ENCODE results near the gene DLG2.
"Not testable (repeated sequence)": the region's sequence is repeated elsewhere in the genome, so short reads cannot be mapped to it uniquely, and the experiment has no call there.

DLG2 gene

DNA sequence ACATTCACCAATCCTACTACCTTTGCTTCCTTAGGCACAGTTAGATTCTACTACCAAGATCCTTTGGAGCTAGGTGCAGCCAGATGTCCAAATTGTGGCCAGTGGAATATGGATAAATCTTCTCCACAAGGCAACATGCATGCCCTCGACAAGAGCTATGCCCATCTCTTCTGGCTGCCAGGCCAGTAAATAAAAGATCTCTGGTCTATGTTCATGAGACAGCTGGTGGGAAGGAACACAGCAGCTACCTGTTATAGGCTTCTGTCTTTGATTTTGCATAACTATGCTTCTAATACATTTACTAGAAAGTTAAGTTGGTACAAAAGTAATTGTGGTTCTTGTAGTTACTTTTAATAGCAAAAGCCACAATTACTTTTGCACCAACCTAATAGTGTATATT is 182.7 kb downstream of the DLG2 start:
- no peak for DNase-seq (ENCODE audit: low spot score)

DNA sequence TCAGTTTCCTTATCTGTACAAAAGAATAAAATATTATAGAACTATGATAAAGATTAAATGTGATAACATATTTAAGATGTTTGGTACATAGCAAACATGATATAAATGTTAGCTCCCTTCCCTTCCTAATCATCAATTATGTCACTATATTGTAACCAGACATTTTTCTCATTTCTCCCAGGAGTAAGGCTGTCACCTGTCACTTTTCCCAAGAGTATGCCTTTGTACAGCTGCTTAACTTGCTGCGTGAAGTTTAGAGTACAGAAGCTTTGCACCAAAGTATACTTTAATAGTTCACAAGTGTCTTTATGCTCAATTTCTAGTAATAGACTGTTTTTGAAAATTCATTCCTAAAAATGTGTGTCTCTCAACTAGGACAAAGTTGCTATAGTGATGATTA is 186.9 kb downstream of the DLG2 start:
- no peak for DNase-seq (ENCODE audit: low spot score)

DNA sequence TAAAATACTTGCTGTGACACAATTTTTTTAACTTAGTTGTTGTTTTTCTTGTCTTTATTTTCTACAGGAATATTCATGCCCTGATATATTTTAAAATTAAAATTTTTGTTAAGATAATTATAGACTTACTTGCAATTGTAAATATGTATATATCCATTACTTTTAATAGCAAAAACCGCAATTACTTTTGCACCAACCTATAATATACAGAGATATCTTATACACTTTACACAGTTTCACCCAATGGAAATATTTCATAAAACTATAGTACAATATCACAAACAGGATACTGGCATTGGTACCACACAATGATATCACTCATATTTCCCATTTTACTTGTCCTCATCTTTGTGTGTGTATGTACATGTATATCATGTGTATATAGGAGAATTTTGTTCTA is 188.8 kb downstream of the DLG2 start:
- DNase-seq (ENCODE audit: low spot score) = no peak

DNA sequence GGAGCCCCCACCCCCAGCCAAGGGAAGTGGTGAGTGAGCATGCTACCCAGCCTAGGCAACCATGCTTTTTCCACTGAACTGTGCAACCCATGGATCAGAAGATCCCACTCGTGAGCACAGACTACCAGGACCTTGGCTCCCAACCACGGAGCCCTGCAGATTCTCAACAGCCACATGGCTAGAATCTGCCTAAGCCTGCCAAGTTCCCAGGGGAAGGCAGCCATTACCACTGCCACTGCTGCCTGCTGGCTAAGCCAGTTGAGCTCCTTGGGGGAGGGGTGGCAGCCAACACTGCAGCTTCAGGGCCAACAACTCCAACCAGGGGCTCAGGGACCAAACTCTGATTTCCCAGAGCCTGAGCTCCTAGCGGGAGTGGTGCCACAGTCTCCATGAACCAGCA is 195.8 kb downstream of the DLG2 start:
- DNase-seq (ENCODE audit: low spot score) = no peak

DNA sequence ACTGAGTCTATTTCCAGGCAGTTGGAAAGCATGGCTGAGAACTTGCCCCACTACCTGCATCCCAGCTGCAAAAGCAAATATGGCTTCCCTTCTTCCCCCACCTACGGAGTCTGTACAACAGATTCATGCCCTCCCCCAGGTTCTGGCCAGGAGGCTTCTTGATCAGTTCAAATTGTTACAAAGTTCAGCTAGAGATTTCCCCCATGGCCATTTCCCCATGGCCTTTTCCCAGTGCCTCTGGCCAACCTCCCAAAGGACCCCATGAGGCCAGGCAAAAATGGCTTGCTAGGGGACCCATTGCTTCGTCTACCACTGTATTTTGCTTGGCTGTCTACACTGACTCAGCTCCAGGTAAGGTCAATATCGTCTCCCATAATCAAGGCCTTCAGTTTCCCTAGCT is 203.3 kb downstream of the DLG2 start:
- no peak for DNase-seq (ENCODE audit: low spot score)

DNA sequence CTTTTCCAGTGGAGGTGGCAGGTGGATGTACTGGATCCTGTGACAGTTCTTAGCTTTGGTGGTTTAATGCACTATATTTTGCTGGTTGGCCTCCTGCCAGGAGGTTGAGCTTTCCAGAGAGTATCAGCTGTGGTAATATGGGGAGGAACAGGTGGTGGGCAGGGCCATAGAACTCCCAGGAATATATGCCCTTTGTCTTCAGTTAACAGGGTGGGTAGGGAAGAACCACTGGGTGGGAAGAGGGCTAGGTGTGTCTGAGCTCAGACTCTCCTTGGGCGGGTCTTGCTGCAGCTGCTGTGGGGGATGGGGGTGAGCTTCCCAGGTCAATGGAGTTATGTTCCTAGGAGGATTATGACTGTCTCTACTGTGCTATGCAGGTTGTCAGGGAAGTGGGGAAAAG is 203.8 kb downstream of the DLG2 start:
- DNase-seq (ENCODE audit: low spot score) = no peak

DNA sequence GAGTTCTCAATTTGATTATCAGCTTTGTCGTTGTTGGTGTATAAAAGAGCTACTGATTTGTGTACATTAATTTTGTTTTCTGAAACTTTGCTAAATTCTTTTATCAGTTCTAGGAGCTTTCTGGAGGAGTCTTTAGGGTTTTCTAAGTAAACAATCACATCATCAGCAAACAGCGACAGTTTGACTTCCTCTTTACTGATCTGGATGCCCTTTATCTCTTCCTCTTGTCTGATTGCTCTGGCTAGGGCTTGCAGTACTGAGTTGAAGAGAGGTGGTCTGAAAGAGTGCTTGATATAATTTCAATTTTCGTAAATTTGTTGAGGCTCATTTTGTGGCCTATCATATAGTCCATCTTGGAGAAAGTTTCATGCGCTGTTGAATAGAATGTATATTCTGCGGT is 213.0 kb downstream of the DLG2 start:
- no peak for DNase-seq (ENCODE audit: low spot score)

DNA sequence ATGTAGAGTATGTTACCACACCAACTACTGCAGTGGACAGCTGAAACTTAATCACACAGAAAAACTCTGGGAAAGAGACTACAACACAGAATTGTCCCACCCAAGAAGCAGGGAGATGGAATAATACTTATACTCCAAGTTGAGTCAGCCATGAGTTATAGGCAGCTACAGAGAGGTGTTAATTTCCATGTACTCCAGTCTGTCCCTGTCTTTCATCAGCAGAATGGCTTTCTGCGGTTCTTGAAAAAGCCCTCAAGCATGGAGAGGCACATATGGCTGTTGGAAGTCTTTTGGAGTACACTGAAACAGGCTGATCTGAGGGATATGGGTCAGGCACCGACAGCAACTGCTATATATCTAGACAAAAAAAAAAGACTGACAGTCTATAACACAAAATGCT is 219.5 kb downstream of the DLG2 start:
- DNase-seq (ENCODE audit: low spot score) = no peak

DNA sequence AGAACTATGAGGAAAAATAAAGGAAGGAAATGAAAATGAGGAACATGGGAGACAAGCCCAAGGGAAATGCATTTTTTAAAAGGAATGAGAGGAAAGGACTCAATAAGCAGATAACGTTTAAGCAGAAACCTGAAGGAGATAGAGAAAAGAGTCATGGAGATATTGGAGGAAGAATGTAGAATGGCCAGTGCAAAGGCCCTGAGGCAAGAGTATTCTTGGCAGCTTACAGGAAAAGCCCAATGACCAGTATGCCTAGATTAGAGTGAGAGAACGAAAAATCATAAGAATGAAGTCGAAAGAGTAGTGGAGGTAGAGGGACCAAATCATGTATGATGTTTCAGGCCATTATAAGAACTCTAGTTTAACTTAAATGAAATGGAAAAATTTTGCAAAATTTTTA is 220.3 kb downstream of the DLG2 start:
- no peak for DNase-seq (ENCODE audit: low spot score)

DNA sequence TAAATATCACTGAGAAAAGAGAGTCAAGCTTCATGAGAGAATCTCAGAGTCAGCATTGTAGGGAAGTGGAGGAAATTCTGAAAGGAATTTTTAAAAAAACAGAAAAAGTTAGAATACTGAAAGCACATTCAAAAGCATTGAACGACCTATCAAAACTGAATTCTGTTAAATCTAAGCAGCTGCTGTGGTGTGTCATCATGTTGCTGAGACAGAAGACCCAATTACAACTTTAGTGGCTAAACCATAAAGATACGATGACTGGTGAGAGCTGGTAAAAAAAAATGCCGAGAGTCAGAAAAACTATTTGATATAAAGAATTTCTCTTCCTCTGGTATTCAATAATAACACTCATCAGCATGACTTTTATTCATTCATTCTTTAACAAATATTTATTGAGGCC is 220.8 kb downstream of the DLG2 start:
- no peak for DNase-seq (ENCODE audit: low spot score)

DNA sequence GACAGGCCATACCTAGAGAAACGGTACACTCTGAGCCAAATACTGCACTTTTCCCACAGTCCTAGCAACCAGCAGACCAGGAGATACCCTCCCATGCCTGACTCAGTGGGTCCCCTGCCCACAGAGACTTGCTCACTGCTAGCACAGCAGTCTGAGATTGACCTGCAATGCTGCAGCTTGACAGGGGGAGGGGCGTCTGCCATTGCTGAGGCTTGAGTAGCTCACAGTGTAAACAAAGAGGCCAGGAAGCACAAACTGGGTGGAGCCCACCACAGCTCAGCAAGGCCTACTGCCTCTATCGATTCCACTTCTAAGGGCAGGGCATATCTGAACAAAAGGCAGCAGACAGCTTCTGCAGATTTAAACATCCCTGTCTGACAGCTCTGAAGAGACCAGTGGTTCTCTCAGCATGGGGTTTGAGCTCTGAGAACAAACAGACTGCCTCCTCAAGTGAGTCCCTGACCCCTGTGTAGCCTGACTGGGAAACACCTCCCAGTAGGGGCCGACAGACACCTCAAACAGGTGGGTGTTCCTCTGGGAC is 231.6 kb downstream of the DLG2 start:
- DNase-seq (ENCODE audit: low spot score) = not testable (repeated sequence)

DNA sequence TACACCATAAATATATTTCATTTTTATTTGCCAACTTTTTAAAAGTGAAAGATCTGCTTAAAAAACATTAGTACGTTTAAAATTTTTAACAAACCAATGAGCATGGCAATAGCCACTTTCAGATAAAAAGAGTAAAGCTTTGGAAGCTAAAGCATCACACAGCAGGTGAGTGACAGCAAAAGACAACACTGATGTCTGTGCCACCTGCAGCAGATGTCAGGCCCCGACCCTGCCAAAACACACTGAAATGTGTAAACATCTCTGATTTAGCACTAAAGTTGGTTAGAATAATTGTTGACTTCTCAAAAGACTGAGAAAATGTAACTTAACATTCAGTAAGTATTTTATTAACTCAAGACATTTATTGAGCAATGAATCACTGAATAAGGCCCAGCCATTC is 232.9 kb downstream of the DLG2 start:
- DNase-seq (ENCODE audit: low spot score) = no peak

DNA sequence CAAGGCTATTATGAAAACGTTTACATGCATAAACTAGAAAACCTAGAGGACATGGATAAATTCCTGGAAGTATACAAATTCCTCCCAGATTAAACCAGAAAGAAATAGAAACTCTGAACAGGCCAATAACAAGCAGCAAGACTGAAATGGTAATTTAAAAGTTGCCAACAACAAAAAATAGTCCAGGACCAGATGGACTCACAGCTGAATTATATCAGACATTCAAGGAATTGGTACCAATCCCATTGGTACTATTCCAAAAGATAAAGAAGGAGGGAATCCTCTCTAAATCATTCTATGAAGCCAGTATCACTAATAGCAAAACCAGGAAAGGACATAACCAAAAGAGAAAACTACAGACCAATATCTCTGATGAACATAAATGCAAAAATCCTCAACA is 236.0 kb downstream of the DLG2 start:
- DNase-seq (ENCODE audit: low spot score) = no peak

DNA sequence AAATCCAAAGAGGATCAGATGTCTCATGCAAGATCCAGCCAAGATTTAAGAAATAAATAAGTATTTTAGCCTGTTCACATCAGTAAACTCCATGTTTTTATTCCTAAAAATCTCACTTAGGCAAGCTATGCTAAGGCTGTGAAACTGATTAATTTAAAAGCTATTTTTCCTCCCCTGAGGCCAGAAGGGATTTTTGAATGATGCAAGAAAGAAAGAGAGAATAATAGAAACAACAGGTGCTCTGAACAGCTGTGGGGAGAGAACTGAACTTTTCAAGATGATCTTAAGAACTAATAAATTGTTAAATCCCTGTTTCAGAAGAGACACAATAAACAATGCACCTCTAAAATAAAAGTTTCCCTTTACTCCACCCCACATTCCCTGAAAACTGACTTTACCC is 241.6 kb downstream of the DLG2 start:
- no peak for DNase-seq (ENCODE audit: low spot score)

DNA sequence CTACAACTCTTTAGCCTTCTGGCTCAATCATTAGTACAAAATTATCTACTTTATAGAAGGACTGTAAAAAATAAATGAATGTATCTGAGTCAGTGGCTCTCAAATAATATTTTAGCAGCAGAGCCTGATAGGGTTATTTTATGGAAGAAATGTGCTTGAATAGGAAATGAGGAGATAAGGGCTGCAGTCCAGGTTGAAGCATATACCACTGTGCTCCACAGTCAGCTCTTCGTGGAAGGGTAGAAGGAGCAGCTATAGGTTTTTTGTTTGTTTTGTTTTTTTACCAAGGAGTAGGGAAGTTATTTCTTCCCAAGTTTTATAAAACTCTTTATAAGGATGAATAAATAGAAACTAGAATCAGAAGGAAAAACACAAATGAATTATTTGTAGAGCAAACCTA is 242.0 kb downstream of the DLG2 start:
- no peak for DNase-seq (ENCODE audit: low spot score)

DNA sequence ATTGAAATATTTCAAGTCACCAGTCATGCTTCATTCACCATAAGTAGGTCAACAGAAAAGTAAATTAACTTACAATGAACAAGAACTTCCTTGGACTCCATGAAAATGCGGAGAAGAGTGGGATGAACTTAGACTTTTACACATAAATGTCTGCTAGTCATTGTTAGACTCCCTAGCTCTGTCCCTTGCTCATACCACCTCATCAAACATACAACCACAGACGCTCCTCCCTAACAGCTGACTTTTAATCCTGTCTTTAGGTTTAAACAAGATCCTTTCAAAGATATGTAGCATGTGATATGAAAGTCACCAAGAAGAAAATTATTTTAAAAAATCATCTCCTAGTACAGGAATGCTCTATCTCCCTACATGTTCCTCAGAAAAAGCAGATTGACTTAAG is 248.1 kb downstream of the DLG2 start:
- no peak for DNase-seq (ENCODE audit: low spot score)

DNA sequence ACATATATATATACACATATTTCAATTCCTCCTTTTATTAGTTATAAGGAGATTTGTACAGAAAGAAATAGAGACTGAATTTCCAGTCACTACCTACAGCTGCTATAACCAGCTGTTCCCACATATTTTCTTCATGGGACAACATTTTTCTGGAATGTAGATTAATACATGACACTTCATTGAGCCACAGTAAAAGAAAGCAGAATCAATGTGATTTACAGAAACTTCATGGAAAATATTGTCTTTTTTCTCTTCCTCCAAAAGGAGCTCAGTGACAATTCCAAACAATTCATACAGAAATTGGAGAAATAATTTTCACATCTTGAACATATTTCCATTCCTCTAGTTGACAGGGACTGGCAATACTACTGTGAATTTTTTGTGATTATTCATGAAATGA is 249.2 kb downstream of the DLG2 start:
- DNase-seq (ENCODE audit: low spot score) = no peak

DNA sequence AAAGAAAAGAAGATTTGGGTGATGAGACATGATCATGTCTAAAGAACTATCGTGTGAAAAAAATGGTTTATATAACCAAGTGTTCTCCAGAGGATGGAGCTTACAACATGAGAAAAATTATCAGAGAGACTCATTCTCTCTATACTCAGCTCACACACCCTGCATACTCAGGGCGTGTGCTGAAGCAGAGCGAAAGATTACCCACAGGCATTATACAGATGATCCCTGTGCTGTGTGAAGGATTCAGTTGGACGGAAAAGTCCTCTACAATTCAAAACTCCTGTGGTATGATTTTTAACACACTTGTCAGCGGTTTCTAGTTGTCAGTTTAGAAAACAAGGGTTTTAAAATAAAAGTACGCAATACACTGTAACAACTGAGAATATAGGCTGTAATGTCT is 267.3 kb downstream of the DLG2 start:
- DNase-seq (ENCODE audit: low spot score) = no peak

DNA sequence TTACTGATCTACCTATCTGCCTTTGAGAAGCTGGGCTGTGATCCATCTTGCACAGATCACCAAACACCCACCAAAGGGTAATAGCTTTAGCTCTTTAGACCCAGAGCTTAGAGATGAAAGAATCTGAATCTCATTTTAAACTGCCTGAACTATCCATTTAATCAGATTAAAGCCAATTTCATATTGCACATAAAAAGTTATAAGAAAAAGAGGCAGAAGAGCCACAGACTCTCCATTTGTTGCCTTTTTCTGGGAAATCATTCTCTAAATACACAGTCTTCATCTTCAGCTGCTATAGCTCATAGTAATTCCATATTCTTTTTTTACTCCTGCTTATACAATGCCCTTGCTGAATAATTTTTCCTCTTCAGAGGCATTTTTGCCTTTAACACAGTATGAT is 271.2 kb downstream of the DLG2 start:
- DNase-seq (ENCODE audit: low spot score) = no peak

DNA sequence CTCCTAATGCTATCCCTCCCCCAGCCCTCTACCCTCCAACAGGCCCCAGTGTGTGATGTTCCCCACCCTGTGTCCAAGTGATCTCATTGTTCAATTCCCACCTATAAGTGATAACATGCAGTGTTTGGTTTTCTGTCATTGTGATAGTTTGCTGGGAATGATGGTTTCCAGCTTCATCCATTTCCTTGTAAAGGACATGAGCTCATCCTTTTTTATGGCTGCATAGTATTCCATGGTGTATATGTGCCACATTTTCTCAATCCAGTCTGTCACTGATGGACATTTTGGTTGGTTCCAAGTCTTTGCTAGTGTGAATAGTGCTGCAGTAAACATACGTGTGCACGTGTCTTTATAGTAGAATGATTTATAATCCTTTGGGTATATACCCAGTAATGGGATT is 277.6 kb downstream of the DLG2 start:
- not testable (repeated sequence) for DNase-seq (ENCODE audit: low spot score)

DNA sequence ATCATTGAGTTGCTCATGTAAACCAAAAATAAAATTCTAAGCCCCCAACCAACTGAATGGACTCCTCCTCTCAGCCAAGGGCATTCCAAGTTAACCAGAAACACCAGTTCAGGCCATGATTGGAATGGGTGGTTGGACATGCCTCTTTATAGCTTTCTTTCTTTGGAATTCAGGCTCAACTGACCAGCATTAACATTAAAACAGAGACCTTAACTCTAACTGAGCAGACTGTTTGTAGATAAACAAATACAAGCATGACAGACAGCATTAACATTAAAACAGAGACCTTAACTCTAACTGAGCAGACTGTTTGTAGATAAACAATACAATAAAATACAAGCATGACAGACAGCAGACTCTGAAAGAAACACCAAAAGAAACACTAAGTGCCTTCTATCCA is 278.2 kb downstream of the DLG2 start:
- DNase-seq (ENCODE audit: low spot score) = no peak

DNA sequence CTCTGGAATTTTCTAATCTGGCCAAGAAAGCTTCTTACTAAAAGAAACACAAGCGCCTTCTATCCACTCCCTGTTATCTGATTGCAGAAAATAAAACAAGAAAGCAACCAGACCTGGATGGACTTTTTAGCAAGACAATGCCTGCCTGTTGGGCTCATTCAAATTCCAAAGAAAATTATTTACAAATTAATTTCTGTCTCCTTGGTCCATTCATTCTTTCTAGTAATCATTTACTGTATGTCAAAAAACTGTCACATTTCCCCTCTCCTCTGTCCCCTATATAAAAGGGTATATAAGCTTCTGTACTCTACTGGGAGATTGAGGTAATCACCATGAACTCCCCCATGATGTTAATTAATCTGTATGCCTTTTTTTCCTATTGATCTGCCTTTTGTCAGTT is 279.9 kb downstream of the DLG2 start:
- no peak for DNase-seq (ENCODE audit: low spot score)

DNA sequence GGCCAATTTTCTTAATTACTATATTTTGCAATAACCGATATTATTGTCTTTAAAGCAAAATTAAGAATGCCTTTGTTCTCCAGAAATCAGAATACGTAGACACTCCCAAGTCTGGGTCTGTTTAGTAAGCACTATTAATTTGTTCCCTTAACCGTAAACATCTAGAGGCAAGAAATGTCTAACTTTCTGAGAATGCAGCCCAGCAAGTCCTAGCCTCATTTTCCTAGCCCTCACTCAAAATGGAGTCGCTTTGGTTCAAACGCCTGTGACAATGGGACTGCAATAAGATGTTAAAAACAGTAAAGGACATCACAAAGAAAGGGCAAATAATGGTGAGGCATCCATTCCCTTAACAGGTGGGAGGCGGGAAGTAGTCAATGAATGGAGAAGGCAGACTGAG is 280.7 kb downstream of the DLG2 start:
- no peak for DNase-seq (ENCODE audit: low spot score)

DNA sequence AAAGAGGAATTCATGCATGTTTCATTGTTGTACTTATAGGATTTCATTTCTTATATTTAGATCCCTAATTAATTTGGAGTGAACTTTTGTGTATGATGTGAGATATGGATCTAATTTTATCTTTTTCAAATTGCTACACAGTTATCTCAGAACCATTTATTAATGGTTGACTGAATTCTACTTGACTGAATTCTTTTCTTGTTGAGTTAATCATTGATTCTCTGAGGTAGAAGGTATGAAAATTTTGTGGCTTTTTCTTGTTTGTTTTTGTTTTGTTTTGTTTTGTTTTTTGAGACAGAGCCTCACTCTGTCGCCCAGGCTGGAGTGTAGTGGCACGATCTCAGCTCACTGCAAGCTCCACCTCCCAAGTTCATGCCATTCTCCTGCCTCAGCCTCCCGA is 286.3 kb downstream of the DLG2 start:
- DNase-seq (ENCODE audit: low spot score) = not testable (repeated sequence)

DNA sequence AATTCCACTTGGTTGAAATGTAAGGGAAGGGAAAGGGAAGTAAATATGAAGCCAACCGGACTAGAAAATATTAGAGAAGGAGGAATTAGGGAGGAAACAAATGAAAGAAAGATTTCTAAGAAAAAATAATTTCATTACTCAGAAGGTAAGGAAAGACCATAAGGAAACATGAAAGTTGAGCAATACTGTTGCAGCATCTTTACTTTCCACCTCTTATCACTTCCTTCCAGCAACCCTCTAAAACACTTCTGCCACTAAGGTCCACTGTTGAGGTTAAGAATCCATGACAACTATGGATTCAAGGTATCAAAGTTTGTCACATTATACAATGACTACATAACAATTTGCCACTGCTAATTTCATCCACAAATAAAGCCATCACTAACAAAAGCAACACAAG is 308.6 kb downstream of the DLG2 start:
- no peak for DNase-seq (ENCODE audit: low spot score)

Measured in CD4-positive, alpha-beta T cell treated with Interleukin-2 at 100 ng/mL for 4 hours (primary cell).